GM18951 (cell line): ENCODE results near the gene ITGA8.
"Not testable (repeated sequence)": the region's sequence is repeated elsewhere in the genome, so short reads cannot be mapped to it uniquely, and the experiment has no call there.

Experiments used
- POLR2A ChIP-seq: IDR thresholded peaks from 4 replicates; pipeline ENCODE4 v1.6.1; 2011; ENCODE audit warnings: mild to moderate bottlenecking; ENCODE audit not compliant: insufficient read length, insufficient read depth; ENCODE audit errors: extremely low read depth
- in situ Hi-C: fragments of 300-500 bp; cut with MboI; formaldehyde crosslinking; loops from one replicate; pipeline ENCODE4 v1.12.0; 2022; ENCODE audit warnings: low sequenced_read_pairs, mixed read lengths, inconsistent platforms; ENCODE audit not compliant: unreplicated experiment

Gene ITGA8

DNA sequence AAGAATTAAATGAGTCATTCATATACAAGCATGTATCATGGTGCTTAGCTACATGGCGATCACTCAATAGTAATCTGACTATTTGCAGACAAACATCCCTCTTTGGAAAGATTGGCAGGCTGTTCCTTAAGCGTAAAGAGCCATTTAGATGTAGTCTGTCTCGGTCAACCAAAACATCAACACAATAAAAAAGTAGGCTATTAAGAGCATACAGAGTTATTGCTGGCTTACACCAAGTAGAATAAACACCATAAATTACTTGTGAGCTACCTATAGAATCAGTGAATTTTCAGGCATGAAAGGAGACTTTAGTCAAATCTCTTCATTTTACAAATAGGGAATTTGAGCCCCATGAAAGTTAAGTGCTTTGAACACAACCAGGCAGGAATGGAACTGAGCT is 176.9 kb downstream of the ITGA8 start:
- no peak for TF ChIP-seq POLR2A
- in situ Hi-C loops: no loop called here

DNA sequence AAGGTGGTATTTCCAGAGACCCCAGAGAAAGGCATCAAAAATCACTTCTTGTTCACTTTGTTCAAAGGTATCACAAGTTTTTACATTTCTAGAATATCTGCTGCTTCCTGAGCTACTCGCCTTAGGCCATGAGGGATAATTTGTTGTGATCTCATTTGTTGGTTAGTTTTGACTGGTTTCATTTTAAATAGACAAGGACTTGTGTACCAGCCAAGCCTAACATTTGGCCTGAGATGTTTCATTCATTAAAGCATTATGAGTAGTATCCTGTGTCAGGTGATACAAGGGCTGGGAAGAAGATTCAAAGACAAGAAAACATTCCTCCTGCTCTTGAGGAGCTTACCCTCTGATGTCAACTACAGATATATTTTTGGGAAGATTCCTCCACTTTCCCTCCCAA is 178.3 kb downstream of the ITGA8 start:
- in situ Hi-C loops: no loop called here
- no peak for TF ChIP-seq POLR2A

DNA sequence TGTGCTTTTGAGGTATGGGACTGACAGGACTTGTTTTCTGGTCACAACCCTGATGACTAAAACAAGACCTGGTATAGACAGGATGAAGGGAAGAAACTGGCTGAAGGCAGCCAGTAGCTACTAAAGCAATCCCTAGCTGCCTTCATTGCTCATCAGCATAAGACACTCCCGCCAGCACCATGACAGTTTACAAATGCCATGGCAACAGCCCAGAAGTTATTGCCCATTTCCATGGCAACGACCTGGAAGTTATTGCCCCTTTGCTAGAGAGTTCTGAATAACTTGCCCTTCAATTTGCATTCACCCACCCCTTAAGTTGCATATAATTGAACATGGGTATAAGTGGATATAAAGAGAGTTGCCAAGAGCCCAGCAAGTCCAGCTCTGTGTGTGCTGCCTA is 179.0 kb downstream of the ITGA8 start:
- in situ Hi-C loops: no loop called here
- TF ChIP-seq POLR2A: no peak

DNA sequence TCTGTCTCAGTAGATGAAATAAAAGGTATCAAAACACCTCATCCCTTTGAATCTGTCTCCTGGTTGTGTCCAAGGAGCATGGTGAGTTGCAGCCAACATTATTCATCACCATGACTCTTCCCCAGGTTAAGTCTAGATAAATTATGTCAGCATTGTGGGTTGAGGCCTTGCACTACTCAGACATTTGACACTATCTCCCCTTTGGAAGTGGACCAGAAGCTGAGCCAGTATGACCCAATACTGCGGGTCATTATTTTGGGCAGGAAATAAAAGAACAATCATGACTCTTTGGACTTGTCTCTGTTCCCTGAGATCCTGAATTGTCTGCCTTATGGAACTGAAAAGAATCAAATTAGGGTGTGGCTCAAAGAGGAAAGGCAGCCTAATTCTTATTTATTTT is 180.5 kb downstream of the ITGA8 start:
- no peak for TF ChIP-seq POLR2A
- in situ Hi-C loops: no loop called here

DNA sequence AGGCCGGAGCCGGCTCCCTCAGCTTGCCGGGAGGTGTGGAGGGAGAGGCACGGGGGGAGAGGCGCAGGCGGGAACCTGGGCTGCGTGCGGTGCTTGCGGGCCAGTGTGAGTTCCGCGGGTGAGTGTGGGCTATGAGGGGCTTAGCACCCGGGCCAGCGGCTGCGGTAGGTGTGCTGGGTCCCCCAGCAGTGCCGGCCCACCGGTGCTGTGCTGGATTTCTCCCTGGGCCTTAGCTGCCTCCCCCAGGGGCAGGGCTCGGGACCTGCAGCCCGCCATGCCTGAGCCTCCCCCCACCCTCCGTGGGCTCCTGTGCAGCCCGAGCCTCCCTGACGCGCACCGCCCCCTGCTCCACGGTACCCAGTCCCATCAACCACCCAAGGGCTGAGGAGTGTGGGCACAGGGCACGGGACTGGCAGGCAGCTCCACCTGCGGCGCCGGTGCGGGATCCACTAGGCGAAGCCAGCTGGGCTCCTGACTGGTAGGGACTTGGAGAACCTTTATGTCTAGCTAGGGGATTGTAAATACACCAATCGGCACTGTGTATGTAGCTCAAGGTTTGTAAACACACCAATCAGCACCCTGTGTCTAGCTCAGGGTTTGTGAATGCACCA is 184.7 kb downstream of the ITGA8 start:
- in situ Hi-C loops: not testable (repeated sequence)

DNA sequence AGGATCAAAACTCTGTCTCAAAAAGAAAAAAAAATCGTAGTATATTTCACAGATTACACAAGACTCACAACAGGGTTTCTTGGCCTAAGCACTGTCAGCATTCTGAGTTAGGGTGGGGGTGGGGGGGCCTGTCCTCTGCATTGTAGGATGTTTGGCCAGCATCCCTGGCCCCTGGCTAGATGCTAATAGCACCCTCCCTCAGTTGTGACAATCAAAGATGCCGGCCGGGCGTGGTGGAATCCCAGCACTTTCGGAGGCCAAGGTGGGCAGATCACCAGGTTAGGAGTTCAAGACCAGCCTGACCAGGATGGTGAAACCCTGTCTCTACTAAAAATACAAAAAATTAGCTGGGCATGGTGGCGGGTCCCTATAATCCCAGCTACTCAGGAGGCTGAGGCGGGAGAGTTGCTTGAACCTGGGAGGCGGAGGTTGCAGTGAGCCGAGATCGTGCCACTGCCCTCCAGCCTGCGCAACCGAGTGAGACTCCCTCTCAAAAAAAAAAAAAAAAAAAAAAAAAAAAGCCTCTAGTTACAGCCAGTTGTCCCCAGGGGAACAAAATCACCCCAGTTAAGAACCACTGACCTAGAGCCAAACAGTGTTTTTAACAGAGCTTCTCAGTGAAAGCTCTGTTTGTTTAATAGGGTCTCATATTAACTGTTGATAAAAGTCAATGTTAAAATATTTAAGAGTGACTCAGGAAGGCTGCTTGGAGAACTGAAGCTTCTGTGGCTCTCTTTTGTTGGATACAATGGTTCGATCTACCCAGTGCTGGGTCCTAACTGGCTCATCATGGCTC is 187.6 kb downstream of the ITGA8 start:
- in situ Hi-C loops: no loop called here
- TF ChIP-seq POLR2A: no peak

DNA sequence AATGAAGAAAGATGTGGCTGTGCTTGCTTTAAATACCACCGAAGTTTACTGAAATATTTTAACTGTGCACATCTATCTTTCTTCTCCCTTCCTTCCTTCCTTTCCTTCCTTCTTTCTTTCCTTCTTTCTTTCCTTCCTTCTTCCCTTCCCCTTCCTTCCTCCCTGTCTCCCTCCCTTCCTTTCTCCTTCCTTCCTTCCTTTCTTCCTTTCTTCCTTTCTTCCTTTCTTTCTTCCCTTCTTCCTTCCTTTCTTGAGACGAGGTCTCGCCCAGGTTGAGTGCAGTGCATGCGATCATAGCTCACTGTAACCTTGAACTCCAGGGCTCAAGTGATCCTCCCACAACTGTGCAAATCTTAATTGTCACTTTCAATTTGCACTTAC is 190.9 kb downstream of the ITGA8 start:
- in situ Hi-C loops: no loop called here
- no peak for TF ChIP-seq POLR2A

DNA sequence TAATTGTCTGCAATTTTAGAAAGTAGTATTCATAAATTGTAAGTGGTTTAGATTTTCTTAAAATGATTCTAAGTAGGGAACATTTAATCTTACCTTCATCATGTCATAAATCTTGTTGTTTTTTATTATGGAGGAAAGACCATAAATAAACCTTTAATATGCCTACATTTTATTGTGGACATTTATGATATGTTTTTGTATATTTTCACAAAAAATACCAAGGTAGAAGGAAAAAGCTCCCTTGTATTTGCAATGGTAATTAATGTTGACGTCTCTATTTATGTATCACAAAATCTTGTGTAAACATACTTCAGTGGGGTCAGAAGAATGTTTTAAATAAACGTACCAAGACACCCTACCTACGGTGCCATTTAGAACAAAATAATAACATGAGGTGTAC is 193.0 kb downstream of the ITGA8 start:
- in situ Hi-C loops: no loop called here

DNA sequence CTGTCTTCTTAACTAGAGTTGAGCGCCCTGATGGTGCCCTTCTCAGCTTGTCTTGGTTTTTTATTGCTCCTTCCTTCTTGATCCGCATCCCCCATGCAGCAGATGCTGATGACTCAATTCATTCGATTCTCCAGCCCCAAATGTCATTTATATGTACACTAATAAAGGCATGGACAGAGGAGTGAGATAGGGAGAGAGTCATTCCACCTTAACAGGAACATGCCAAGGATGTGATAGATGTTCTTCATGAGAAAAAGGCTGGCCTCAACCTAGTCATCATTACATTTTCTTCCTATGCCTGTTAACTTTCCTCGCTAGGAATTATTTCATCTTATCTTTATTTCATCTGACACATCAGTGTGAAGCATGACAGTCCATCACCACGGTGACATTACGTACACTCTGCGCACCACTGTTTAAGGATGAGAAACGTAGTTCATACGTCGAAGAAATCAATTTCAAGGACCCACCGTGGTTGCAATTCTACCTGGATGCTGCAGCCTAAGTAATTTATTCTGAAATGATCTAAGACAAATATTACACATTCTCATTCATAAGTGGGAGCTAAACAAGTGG is 198.3 kb downstream of the ITGA8 start:
- in situ Hi-C loops: no loop called here
- no peak for TF ChIP-seq POLR2A

More for the DNA sequence above, 193.0 kb downstream of the ITGA8 start:
- TF ChIP-seq POLR2A: no peak

DNA sequence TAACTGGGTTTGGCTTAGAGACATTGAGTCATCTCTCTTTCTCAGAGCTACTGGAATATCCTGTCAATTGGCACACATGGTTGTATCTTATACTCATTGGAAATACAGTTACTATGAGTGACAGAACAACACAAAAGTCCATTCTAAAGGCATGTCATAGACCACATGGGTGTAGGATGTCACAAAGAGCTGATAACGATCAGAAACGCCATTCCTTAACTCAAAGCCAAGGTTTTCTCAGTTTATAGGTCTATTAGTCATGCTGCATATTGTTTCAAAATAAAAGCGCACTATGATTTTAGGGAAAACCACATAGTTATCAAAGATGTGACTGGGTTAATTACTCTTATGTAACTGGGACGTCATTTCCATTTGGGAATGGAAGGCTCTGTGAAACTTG is 201.5 kb downstream of the ITGA8 start:
- TF ChIP-seq POLR2A: no peak
- in situ Hi-C loops: no loop called here

DNA sequence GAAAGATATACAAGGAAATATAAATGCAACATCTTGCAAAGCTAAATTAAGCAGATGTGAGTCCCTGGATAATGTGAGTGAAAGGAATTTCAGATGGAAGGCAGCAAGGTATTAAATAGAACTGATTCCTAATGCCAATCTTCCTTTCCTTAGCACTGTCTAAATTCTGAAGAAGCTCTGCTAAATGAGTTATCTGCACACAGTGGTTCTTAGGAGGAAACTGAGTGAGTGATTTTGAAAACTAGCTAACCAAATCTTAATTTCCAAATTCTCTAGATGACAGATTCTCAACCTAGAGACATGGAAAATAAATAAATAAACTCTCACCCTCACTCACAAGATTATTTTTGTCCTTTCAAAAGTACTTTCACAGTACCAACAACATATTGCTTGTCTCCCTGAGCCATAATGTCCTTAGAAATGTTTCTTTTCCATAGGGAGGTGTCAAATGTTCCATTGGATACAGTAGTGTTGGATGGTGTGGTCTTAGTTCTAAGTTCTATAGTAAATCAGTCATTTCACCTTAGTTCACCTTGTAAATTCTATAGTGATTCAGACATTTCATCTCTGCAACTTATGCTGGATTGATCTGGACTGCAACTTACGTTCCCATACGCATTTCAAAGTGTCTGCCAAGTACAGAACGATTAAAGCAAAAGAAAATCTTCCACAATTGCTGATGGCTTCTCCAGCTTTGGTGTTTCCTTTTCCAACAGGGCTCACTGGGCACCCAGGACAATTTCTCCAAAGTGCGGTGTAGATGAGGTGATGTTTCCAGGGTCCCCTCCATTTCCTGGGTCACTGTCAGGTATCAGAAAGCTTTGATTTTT is 203.3 kb downstream of the ITGA8 start:
- no peak for TF ChIP-seq POLR2A

DNA sequence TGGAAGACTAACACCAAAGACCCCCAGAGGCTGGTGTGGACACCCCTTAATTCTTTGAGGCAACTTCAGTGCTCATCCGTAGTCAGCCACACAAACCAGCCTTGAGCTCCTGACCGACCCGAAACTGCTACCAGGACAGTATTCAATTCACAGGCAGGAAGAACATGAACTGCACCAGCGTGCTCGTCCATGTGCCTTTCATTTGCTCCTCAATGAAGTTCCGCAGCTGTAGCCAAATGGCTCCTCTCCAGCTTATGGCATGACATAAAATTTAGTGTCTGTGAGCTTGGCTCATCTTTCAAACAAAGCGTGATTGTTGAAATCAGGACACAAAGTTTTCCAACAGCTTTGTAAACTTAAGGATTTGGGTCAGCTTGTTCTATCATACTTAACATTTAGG is 204.5 kb downstream of the ITGA8 start:
- in situ Hi-C loops: no loop called here
- no peak for TF ChIP-seq POLR2A

More for the DNA sequence above, 203.3 kb downstream of the ITGA8 start:
- in situ Hi-C loops: no loop called here

DNA sequence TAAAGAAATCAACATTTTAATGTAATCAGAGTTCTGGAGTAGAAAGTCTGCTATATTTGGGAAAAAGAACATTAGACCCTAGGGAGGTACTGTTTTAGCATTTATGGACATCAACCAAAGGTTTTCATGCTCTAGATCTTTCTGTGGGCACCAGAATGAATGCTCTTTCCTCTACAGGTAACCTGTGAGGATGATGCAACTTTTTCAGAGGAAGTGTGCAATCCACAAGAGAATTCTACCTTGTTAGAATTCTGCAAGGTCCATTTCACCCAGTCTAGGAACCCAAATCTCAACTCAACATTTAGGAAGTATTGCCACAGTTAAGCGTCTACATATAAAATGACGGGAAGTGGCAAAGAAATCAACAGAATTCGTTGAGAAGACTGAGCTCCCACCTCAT is 208.8 kb downstream of the ITGA8 start:
- in situ Hi-C loops: no loop called here
- TF ChIP-seq POLR2A: no peak
